Measurements from ENCODE around the gene SLC4A8.
A peak's percentile ranks its signal among the peaks of the same experiment; 100 is the strongest.

Gene SLC4A8

DNA sequence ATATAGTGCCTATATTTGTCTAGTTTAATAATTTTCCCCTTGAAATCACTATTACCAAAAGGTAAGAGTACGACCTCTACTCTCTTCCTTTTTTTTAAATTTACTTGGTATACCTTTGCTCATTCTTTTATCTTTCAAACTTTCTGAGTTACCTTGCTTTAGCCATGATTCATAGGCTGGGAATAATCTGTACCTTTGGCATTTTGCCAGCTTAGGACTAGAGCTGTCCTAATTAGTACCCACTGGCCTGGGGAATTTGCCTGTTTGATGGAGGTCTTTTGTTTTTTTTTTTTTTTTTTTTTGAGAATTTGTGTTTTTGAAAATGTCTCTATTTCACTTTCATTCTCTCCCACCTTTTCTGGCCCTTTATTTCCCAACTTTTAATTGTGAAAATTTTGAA, 8.7 kb upstream of the SLC4A8 start:
- no peaks in the 10 kb centered on the region for H4K20me1 ChIP-seq (ENCODE audit: control insufficient read depth, insufficient read depth, low read depth, low read length)
- H3K4me2 ChIP-seq (ENCODE audit: low read length) = no peak overlapping the region
- H3K79me2 ChIP-seq (ENCODE audit: control insufficient read depth, low read length) = no peaks in the 10 kb centered on the region
- no peaks in the 10 kb centered on the region for H3K9me3 ChIP-seq (ENCODE audit: control insufficient read depth, insufficient read depth, low read length)
- TF ChIP-seq EZH2phosphoT487 (IDR thresholded peaks at IDR 0.05; ENCODE audit: borderline replicate concordance, low read length) = no peak
- TF ChIP-seq, protein P1, sequence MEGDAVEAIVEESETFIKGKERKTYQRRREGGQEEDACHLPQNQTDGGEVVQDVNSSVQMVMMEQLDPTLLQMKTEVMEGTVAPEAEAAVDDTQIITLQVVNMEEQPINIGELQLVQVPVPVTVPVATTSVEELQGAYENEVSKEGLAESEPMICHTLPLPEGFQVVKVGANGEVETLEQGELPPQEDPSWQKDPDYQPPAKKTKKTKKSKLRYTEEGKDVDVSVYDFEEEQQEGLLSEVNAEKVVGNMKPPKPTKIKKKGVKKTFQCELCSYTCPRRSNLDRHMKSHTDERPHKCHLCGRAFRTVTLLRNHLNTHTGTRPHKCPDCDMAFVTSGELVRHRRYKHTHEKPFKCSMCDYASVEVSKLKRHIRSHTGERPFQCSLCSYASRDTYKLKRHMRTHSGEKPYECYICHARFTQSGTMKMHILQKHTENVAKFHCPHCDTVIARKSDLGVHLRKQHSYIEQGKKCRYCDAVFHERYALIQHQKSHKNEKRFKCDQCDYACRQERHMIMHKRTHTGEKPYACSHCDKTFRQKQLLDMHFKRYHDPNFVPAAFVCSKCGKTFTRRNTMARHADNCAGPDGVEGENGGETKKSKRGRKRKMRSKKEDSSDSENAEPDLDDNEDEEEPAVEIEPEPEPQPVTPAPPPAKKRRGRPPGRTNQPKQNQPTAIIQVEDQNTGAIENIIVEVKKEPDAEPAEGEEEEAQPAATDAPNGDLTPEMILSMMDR (IDR thresholded peaks at IDR 0.05; ENCODE audit: low read depth, low read length, poor library complexity, severe bottlenecking) = no peak
- H3K4me3 ChIP-seq (ENCODE audit: low read length) = no peak overlapping the region
- H3F3A ChIP-seq (ENCODE audit: control insufficient read depth, insufficient read depth) = no peaks in the 10 kb centered on the region
- H3K27me3 ChIP-seq (ENCODE audit: control insufficient read depth, low read length) = peaks cover 37% of the 10 kb centered on the region
- H3K27ac ChIP-seq (ENCODE audit: low read depth, low read length) = no peak overlapping the region
- H3K36me3 ChIP-seq (ENCODE audit: control insufficient read depth, low read length) = no peaks in the 10 kb centered on the region
- H3K4me1 ChIP-seq (ENCODE audit: control insufficient read depth, low read length) = no peaks in the 10 kb centered on the region
- H3K9me2 ChIP-seq (replicated peaks; ENCODE audit: control insufficient read depth, low read length) = no peaks in the 10 kb centered on the region

DNA sequence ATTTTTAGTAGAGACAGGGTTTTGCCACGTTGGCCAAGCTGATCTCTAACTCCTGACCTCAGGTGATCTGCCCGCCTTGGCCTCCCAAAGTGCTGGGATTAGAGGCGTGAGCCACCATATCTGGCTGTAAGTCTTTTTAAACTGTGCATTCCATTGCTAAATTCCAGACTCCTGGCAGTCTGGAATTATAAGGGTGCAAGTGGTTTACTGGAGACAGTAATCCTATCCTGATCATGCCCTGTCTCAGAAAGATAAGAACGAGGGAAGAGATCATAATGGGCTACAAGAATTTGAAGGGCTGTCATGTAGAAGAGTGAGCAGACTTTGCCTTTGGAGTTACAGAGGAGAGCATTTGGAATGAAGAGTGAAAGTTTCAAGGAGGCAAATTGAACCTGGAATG, 6.8 kb upstream of the SLC4A8 start:
- no peaks in the 10 kb centered on the region for H3K79me2 ChIP-seq (ENCODE audit: control insufficient read depth, low read length)
- H3K27ac ChIP-seq (ENCODE audit: low read depth, low read length) = no peak overlapping the region
- no peaks in the 10 kb centered on the region for H3K4me1 ChIP-seq (ENCODE audit: control insufficient read depth, low read length)
- H3K9me2 ChIP-seq (replicated peaks; ENCODE audit: control insufficient read depth, low read length) = no peaks in the 10 kb centered on the region
- peaks cover 39% of the 10 kb centered on the region for H3K27me3 ChIP-seq (ENCODE audit: control insufficient read depth, low read length)
- H3F3A ChIP-seq (ENCODE audit: control insufficient read depth, insufficient read depth) = no peaks in the 10 kb centered on the region
- H3K4me3 ChIP-seq (ENCODE audit: low read length) = no peak overlapping the region
- H3K36me3 ChIP-seq (ENCODE audit: control insufficient read depth, low read length) = no peaks in the 10 kb centered on the region
- H4K20me1 ChIP-seq (ENCODE audit: control insufficient read depth, insufficient read depth, low read depth, low read length) = no peaks in the 10 kb centered on the region
- H3K9me3 ChIP-seq (ENCODE audit: control insufficient read depth, insufficient read depth, low read length) = no peaks in the 10 kb centered on the region
- no peak overlapping the region for H3K4me2 ChIP-seq (ENCODE audit: low read length)
- no peak for TF ChIP-seq EZH2phosphoT487 (IDR thresholded peaks at IDR 0.05; ENCODE audit: borderline replicate concordance, low read length)

DNA sequence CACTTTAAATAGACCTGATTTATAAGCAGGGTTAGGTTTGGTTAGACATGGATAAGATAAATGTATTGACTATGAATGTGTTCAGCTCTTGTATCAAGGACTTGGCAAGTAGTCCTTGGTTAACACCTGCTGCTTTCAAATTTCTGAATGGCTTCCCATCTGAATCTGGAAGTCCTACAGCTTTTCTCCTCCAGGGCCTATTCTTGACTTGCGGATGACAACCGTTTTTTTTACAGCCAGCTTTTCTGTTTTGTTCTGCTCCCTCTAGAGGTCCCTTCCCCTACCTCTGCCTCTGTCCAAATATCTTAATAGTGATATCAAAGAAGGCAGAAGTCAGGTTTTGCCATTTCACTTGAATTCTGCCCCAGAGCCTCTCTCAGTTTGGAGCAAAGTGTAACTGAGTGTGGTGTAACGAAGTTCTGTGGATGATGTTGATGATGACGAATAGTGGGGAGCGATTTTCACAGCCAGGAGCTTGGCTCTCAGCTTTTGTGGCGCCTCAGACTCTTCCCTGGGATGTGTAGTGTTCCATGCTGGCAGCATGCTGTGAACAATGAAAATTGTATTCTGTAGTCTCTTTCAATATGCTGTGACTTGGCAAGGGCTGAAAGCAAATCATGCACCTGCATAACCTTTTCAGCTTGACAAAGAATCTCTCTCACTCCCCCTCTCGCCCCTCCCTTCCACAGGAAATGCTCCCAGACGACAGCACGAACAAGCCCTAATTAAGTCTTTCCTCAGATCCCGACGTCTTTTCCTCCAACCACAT, 5.0 kb upstream of the SLC4A8 start:
- no peaks in the 10 kb centered on the region for H3K79me2 ChIP-seq (ENCODE audit: control insufficient read depth, low read length)
- no peaks in the 10 kb centered on the region for H3K36me3 ChIP-seq (ENCODE audit: control insufficient read depth, low read length)
- peaks cover 7% of the 10 kb centered on the region for H3K4me1 ChIP-seq (ENCODE audit: control insufficient read depth, low read length)
- H3K27ac ChIP-seq (ENCODE audit: low read depth, low read length) = no peak overlapping the region
- no peaks in the 10 kb centered on the region for H3K9me2 ChIP-seq (replicated peaks; ENCODE audit: control insufficient read depth, low read length)
- no peak overlapping the region for H3K4me2 ChIP-seq (ENCODE audit: low read length)
- H3F3A ChIP-seq (ENCODE audit: control insufficient read depth, insufficient read depth) = no peaks in the 10 kb centered on the region
- H3K4me3 ChIP-seq (ENCODE audit: low read length) = no peak overlapping the region
- TF ChIP-seq EZH2phosphoT487 (IDR thresholded peaks at IDR 0.05; ENCODE audit: borderline replicate concordance, low read length) = no peak
- TF ChIP-seq, protein P1 (IDR thresholded peaks at IDR 0.05; ENCODE audit: low read depth, low read length, poor library complexity, severe bottlenecking) = no peak
- peaks cover 35% of the 10 kb centered on the region for H3K27me3 ChIP-seq (ENCODE audit: control insufficient read depth, low read length)
- H4K20me1 ChIP-seq (ENCODE audit: control insufficient read depth, insufficient read depth, low read depth, low read length) = no peaks in the 10 kb centered on the region
- no peaks in the 10 kb centered on the region for H3K9me3 ChIP-seq (ENCODE audit: control insufficient read depth, insufficient read depth, low read length)

DNA sequence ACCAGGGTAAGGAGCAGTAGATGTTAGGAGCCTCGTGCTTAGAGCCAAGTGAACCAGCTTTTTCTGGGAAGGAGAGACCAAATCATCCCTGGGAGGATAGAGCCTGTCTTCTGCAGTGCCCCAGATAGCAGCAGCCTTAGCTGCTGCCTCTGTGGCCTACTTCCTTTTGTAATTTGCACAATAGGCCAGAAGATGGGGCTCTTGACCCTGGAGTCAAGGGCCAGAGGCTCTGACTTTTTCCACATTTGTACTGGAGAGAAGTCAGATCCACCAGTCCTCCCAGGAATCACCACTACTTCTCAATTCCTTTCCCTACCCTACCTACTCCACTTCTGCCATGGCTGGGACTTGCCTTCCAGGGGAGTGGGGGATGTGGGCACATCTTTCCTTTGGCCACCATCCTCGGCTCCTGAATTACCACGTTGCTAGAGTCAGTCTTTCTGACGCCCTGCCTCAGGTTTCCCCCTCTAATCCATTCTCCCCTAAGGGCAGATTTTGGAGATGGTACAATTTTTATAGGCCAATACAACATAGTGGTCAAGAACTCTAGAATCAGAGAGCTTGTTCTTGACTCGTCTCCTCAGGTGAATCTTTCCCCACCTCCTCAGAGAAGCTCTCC, 3.3 kb upstream of the SLC4A8 start:
- peaks cover 17% of the 10 kb centered on the region for H3K4me1 ChIP-seq (ENCODE audit: control insufficient read depth, low read length)
- H4K20me1 ChIP-seq (ENCODE audit: control insufficient read depth, insufficient read depth, low read depth, low read length) = no peaks in the 10 kb centered on the region
- peaks cover 36% of the 10 kb centered on the region for H3K27me3 ChIP-seq (ENCODE audit: control insufficient read depth, low read length)

More for the DNA sequence above, 3.3 kb upstream of the SLC4A8 start:
- H3K4me2 ChIP-seq (ENCODE audit: low read length) = no peak overlapping the region
- H3K36me3 ChIP-seq (ENCODE audit: control insufficient read depth, low read length) = no peaks in the 10 kb centered on the region
- no peak overlapping the region for H3K27ac ChIP-seq (ENCODE audit: low read depth, low read length)
- no peaks in the 10 kb centered on the region for H3K79me2 ChIP-seq (ENCODE audit: control insufficient read depth, low read length)
- no peak overlapping the region for H3K4me3 ChIP-seq (ENCODE audit: low read length)
- TF ChIP-seq, protein P1 (IDR thresholded peaks at IDR 0.05; ENCODE audit: low read depth, low read length, poor library complexity, severe bottlenecking) = peak; percentile 63
- no peak for TF ChIP-seq EZH2phosphoT487 (IDR thresholded peaks at IDR 0.05; ENCODE audit: borderline replicate concordance, low read length)
- no peaks in the 10 kb centered on the region for H3F3A ChIP-seq (ENCODE audit: control insufficient read depth, insufficient read depth)
- H3K9me3 ChIP-seq (ENCODE audit: control insufficient read depth, insufficient read depth, low read length) = no peaks in the 10 kb centered on the region
- no peaks in the 10 kb centered on the region for H3K9me2 ChIP-seq (replicated peaks; ENCODE audit: control insufficient read depth, low read length)

Measured in DOHH2 (cell line).